ENCODE results near the gene PIK3AP1.

DNA sequence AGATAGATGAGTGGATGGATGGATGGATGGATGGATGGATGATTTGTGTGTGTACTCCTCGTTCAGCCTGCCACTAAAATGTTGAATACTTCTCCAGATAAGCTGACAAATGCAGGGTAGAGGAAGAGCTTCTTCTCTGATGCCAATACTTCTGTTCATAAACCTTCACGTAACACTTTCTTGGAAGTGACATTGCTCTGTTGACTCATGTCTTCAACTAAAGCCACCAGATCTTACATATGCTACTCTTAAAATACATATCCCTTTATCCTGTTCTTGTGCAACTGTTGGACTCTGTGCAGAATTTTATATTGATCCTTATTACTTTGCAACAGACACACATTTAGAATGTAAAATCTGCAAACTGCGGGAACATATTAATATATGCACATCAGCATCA, 26.9 kb downstream of the PIK3AP1 start:
- TF ChIP-seq, protein P1, sequence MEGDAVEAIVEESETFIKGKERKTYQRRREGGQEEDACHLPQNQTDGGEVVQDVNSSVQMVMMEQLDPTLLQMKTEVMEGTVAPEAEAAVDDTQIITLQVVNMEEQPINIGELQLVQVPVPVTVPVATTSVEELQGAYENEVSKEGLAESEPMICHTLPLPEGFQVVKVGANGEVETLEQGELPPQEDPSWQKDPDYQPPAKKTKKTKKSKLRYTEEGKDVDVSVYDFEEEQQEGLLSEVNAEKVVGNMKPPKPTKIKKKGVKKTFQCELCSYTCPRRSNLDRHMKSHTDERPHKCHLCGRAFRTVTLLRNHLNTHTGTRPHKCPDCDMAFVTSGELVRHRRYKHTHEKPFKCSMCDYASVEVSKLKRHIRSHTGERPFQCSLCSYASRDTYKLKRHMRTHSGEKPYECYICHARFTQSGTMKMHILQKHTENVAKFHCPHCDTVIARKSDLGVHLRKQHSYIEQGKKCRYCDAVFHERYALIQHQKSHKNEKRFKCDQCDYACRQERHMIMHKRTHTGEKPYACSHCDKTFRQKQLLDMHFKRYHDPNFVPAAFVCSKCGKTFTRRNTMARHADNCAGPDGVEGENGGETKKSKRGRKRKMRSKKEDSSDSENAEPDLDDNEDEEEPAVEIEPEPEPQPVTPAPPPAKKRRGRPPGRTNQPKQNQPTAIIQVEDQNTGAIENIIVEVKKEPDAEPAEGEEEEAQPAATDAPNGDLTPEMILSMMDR (IDR thresholded peaks at IDR 0.05), result no peak
- no peak for TF ChIP-seq POLR2A (IDR thresholded peaks at IDR 0.05)
